NB4 (cell line): ENCODE measurements around the gene PLXNA2.

Source experiments
- CTCF ChIP-seq: IDR thresholded peaks from one replicate; pipeline ENCODE4 v1.5.1; 2012; ENCODE audit warnings: low read depth, low read length
- MAX ChIP-seq: IDR thresholded peaks from 2 replicates; pipeline ENCODE4 v1.6.1; 2011; ENCODE audit warnings: low read depth, low read length
- MYC ChIP-seq: IDR thresholded peaks from 2 replicates; pipeline ENCODE4 v1.6.1; 2011; ENCODE audit warnings: low read depth, low read length
- POLR2A ChIP-seq: IDR thresholded peaks from 2 replicates; pipeline ENCODE4 v1.6.1; 2011; ENCODE audit warnings: mild to moderate bottlenecking; ENCODE audit not compliant: insufficient read length; ENCODE audit errors: extremely low read depth

- no peak for TF ChIP-seq MYC
- no peak for TF ChIP-seq POLR2A
- no peak for TF ChIP-seq CTCF
- no peak for TF ChIP-seq MAX
Observed at GRCh38 chr1:208146650-208147049, 97.5 kb downstream of the PLXNA2 start.
